ENCODE results near the gene SORL1. TPM values are rescaled to one million over a fixed set of nuclear protein-coding genes. Genes with fewer than 3 reads are reported as not detected.

The SORL1 gene
- total and polyA plus RNA-seq, 2 of the 8 experiments (the other 6 are each of a cell fraction or from before 2014, with no cell fraction given): 38.1 to 65.5 TPM

GRCh38 chr11:121451986-121452608 is at the start of gene SORL1 (continued):
- TF ChIP-seq EP300 (IDR thresholded peaks at IDR 0.05; ENCODE audit: borderline replicate concordance in 1 of 2, low read depth in 2 of 2, low read length in 2 of 2) (0 out of 3 replicates have a peak, but pooled peaks of 1 of the 2 experiments have one; percentile 33), ATF2 (IDR thresholded peaks at IDR 0.05; ENCODE audit: low read length) (no peak), CREB1 (IDR thresholded peaks at IDR 0.05) (peak; percentile 56), MAX (IDR thresholded peaks at IDR 0.05) (peak; percentile 65; the same call in 1 of the 2 replicates), CHD1 (IDR thresholded peaks at IDR 0.05; ENCODE audit: low read depth, low read length) (no peak), SUZ12 (IDR thresholded peaks at IDR 0.05; ENCODE audit: low read length) (no peak), CHD2 (IDR thresholded peaks at IDR 0.05; ENCODE audit: low read length) (no peak; the same call in 1 of the 2 replicates), CHD7 (IDR thresholded peaks at IDR 0.05; ENCODE audit: insufficient replicate concordance, low read length) (no peak)

Measured in H1 (cell line).